OCI-LY1 (cell line): ENCODE data around the gene PPP1R3E.

ENCODE experiments used
- CTCF ChIP-seq: fragments of 200-600 bp; sonication (generic), shearing (Covaris generic); IDR thresholded peaks from 2 replicates; pipeline ENCODE4 v1.5.1; 2017; ENCODE audit warnings: mild to moderate bottlenecking, antibody characterized with exemption, low read length, moderate library complexity, mixed read lengths
- EZH2 ChIP-seq: fragments of 200-600 bp; sonication (generic), shearing (Covaris generic); IDR thresholded peaks from 2 replicates; pipeline ENCODE4 v1.8.0; 2017; ENCODE audit warnings: borderline replicate concordance, mixed run types, mild to moderate bottlenecking, antibody characterized with exemption, low read length, moderate library complexity, mixed read lengths

GRCh38 chr14:23258256-23258655 lies 44.4 kb downstream of the PPP1R3E start:
- TF ChIP-seq CTCF (no peak), EZH2 (no peak)
